Glutamatergic neuron (in vitro differentiated cells): ENCODE data around the gene SIAE. TPM values are rescaled to one million over a fixed set of nuclear protein-coding genes. Genes with fewer than 3 reads are reported as not detected.

Source experiments
- DNase-seq: peaks from one replicate; pipeline ENCODE4 v3.0.0; 2022
- H3K27ac Mint-ChIP-seq: one replicate; pipeline ENCODE4 v1.8.0; 2020; ENCODE audit warnings: mild to moderate bottlenecking, mixed read lengths, inconsistent platforms; ENCODE audit not compliant: unreplicated experiment
- H3K27me3 Mint-ChIP-seq: one replicate; pipeline ENCODE4 v1.8.0; 2020; ENCODE audit warnings: mild to moderate bottlenecking, moderate library complexity, mixed read lengths, inconsistent platforms; ENCODE audit not compliant: unreplicated experiment
- H3K36me3 Mint-ChIP-seq: one replicate; pipeline ENCODE4 v1.8.0; 2020; ENCODE audit warnings: mild to moderate bottlenecking, mixed read lengths, inconsistent platforms; ENCODE audit not compliant: unreplicated experiment
- H3K4me1 Mint-ChIP-seq: one replicate; pipeline ENCODE4 v1.8.0; 2020; ENCODE audit warnings: mild to moderate bottlenecking, low read depth, mixed read lengths, inconsistent platforms; ENCODE audit not compliant: unreplicated experiment
- H3K4me3 Mint-ChIP-seq: one replicate; pipeline ENCODE4 v1.8.0; 2020; ENCODE audit warnings: mild to moderate bottlenecking, mixed read lengths, inconsistent platforms; ENCODE audit not compliant: unreplicated experiment
- H3K9me3 Mint-ChIP-seq: one replicate; pipeline ENCODE4 v1.8.0; 2020; ENCODE audit warnings: mild to moderate bottlenecking, moderate library complexity, mixed read lengths, inconsistent platforms; ENCODE audit not compliant: unreplicated experiment
- CTCF ChIP-seq: fragments of 200-600 bp; sonication (generic); IDR thresholded peaks from one replicate; pipeline ENCODE4 v1.5.0; 2021; ENCODE audit not compliant: partially characterized antibody, unreplicated experiment
- total RNA-seq: library from RNA; stranded (reverse); fragmentation: NEBNext Ultra II Directional; extraction: Animal tissue kit (Norgen Biotek cat#: 25700); gene quantifications from one replicate; pipeline ENCODE4 v1.2.1, GENCODE V29; 2021; ENCODE audit not compliant: unreplicated experiment

The SIAE gene
- total RNA-seq, 1 donor from 2014 or later, result 4.5 TPM

- Mint-ChIP-seq H3K9me3 (no peaks in the 10 kb centered on the region), H3K4me1 (no peaks in the 10 kb centered on the region), H3K27ac (no peak overlapping the region), H3K27me3 (no peaks in the 10 kb centered on the region), H3K4me3 (no peak overlapping the region), H3K36me3 (no peaks in the 10 kb centered on the region)
- DNase-seq, result no peak
- TF ChIP-seq CTCF, result no peak
These were observed 71.3 kb downstream of the SIAE start for GRCh38 chr11:124602193-124602592.

GRCh38 chr11:124600621-124601320, 72.8 kb downstream of the SIAE start:
- Mint-ChIP-seq H3K4me3 (no peak overlapping the region), H3K27me3 (no peaks in the 10 kb centered on the region), H3K27ac (no peak overlapping the region), H3K4me1 (no peaks in the 10 kb centered on the region), H3K36me3 (no peaks in the 10 kb centered on the region), H3K9me3 (no peaks in the 10 kb centered on the region)
- no peak for TF ChIP-seq CTCF
- no peak for DNase-seq

- H3K4me3 Mint-ChIP-seq, result no peak overlapping the region
- no peaks in the 10 kb centered on the region for H3K9me3 Mint-ChIP-seq
- no peak for DNase-seq
- no peaks in the 10 kb centered on the region for H3K36me3 Mint-ChIP-seq
- TF ChIP-seq CTCF, result no peak
- H3K27ac Mint-ChIP-seq, result no peak overlapping the region
- H3K27me3 Mint-ChIP-seq, result no peaks in the 10 kb centered on the region
- H3K4me1 Mint-ChIP-seq, result no peaks in the 10 kb centered on the region
These were observed 75.9 kb downstream of the SIAE start for GRCh38 chr11:124597626-124598025.

GRCh38 chr11:124595302-124595701, 78.2 kb downstream of the SIAE start:
- Mint-ChIP-seq H3K4me3 (no peak overlapping the region), H3K36me3 (no peaks in the 10 kb centered on the region), H3K9me3 (no peaks in the 10 kb centered on the region), H3K4me1 (no peaks in the 10 kb centered on the region), H3K27ac (no peak overlapping the region), H3K27me3 (no peaks in the 10 kb centered on the region)
- DNase-seq, result no peak
- no peak for TF ChIP-seq CTCF

- Mint-ChIP-seq H3K27ac (no peak overlapping the region), H3K9me3 (no peaks in the 10 kb centered on the region), H3K4me1 (no peaks in the 10 kb centered on the region), H3K36me3 (no peaks in the 10 kb centered on the region), H3K4me3 (no peak overlapping the region), H3K27me3 (no peaks in the 10 kb centered on the region)
- TF ChIP-seq CTCF, result no peak
- DNase-seq, result no peak
These were observed 80.9 kb downstream of the SIAE start for GRCh38 chr11:124592627-124593026.
